HCT116 (cell line): ENCODE results near the gene FCRL6. TPM values are rescaled to one million over a fixed set of nuclear protein-coding genes. Genes with fewer than 3 reads are reported as not detected.
A peak's percentile ranks its signal among the peaks of the same experiment; 100 is the strongest.

Experiments used
- ATAC-seq: fragments of 200-7000 bp; cut with Tn5 transposase; 2 replicates; pipeline ENCODE4 v1.9.1; 2020; ENCODE audit warnings: mild to moderate bottlenecking, moderate library complexity
- BruUV-seq: library from RNA; stranded (reverse); fragments of 400-500 nt; replicated peaks from 2 replicates; lab custom pipeline; 2021; lab: Mats Ljungman, UMichigan
- CTCF ChIA-PET: fragments of 300-600 bp; sonication (Branson Sonifier 250); formaldehyde crosslinking; loops from one replicate; lab custom pipeline; 2021; ENCODE audit warnings: antibody characterized with exemption; lab: Charles Lee
- POLR2A ChIA-PET: fragments of 300-600, 350-600 bp; sonication (Branson Sonifier 250); formaldehyde crosslinking; loops from one replicate; lab custom pipeline; 2021; ENCODE audit warnings: antibody characterized with exemption; lab: Charles Lee
- RAD21 ChIA-PET, 2 experiments: fragments of 300-600 bp; sonication (Branson Sonifier 250); formaldehyde crosslinking; loops; one replicate each; lab custom pipeline; 2023; ENCODE audit warnings: low total read pairs in 2 of 2; ENCODE audit not compliant: uncharacterized antibody in 2 of 2, unreplicated experiment in 2 of 2, low non-redundant PET in 1 of 2; lab: Charles Lee
- DNase-seq: peaks from one replicate; pipeline ENCODE4 v3.0.0-alpha.2; 2010; ENCODE audit warnings: low read depth, low spot score
- H2AFZ ChIP-seq: fragments of 200-600 bp; shearing (Covaris generic), sonication (generic); 2 replicates; pipeline ENCODE4 v1.6.1; 2017; ENCODE audit warnings: low read depth, mixed run types, mixed read lengths, antibody characterized with exemption, low read length; ENCODE audit not compliant: poor library complexity, severe bottlenecking
- H3K27ac ChIP-seq: 2 replicates; pipeline ENCODE4 v1.5.1; 2012; ENCODE audit warnings: low read depth, low read length
- H3K27me3 ChIP-seq: fragments of 200-600 bp; sonication (generic); 2 replicates; pipeline ENCODE4 v1.6.1; 2016; ENCODE audit warnings: mixed run types, low read length, mixed read lengths; ENCODE audit not compliant: insufficient read depth
- H3K36me3 ChIP-seq, 2 experiments: fragments of 200-500 bp in 1 of 2; fragments of 200-600 bp in 1 of 2; sonication (Bioruptor generic) in 1 of 2; sonication (generic) in 1 of 2; 2 replicates each; pipeline versions ENCODE4 v1.5.1 to v1.6.1; 2014 to 2016; ENCODE audit warnings: low read length in 2 of 2, inconsistent platforms in 1 of 2, mixed read lengths in 1 of 2, mixed run types in 1 of 2; ENCODE audit not compliant: insufficient read depth in 2 of 2, control insufficient read depth in 1 of 2
- H3K4me1 ChIP-seq, 2 experiments: fragments of 200-600 bp in 1 of 2; sonication (generic) in 1 of 2; 2 replicates each; pipeline versions ENCODE4 v1.5.1 to v1.6.1; 2012 to 2017; ENCODE audit warnings: low read length in 2 of 2, inconsistent platforms in 1 of 2, mild to moderate bottlenecking in 1 of 2, mixed read lengths in 1 of 2, mixed run types in 1 of 2, moderate library complexity in 1 of 2; ENCODE audit not compliant: insufficient read depth in 2 of 2, control insufficient read depth in 1 of 2
- H3K4me2 ChIP-seq: fragments of 200-600 bp; sonication (generic); 2 replicates; pipeline ENCODE4 v1.6.1; 2017; ENCODE audit warnings: mixed run types, low read length, mixed read lengths
- H3K4me3 ChIP-seq, 2 experiments: fragments of 200-600 bp in 1 of 2; sonication (generic) in 1 of 2; replicated peaks in 1 of 2; 2 replicates each; pipeline ENCODE4 v1.5.1; 2011 to 2016; ENCODE audit warnings: low read length in 2 of 2, control low read depth in 1 of 2, low read depth in 1 of 2, mild to moderate bottlenecking in 1 of 2, mixed read lengths in 1 of 2, mixed run types in 1 of 2
- H3K79me2 ChIP-seq: fragments of 200-600 bp; sonication (generic); 2 replicates; pipeline ENCODE4 v1.6.1; 2017; ENCODE audit warnings: mild to moderate bottlenecking, mixed run types, low read length, moderate library complexity, mixed read lengths; ENCODE audit not compliant: insufficient read depth
- H3K9ac ChIP-seq: fragments of 200-600 bp; sonication (generic); 2 replicates; pipeline ENCODE4 v1.6.1; 2016; ENCODE audit warnings: low read length, mixed read lengths
- H3K9me2 ChIP-seq: fragments of 200-600 bp; sonication (generic), shearing (Covaris generic); 2 replicates; pipeline ENCODE4 v1.6.1; 2017; ENCODE audit warnings: mixed run types, mild to moderate bottlenecking, moderate library complexity; ENCODE audit not compliant: insufficient read depth
- H3K9me3 ChIP-seq, 2 experiments: fragments of 200-500 bp in 1 of 2; fragments of 200-600 bp in 1 of 2; sonication (Bioruptor generic) in 1 of 2; sonication (generic) in 1 of 2; 2 replicates each; pipeline ENCODE4 v1.6.1; 2014 to 2017; ENCODE audit warnings: low read length in 2 of 2, mixed read lengths in 2 of 2, inconsistent platforms in 1 of 2, low read depth in 1 of 2, mild to moderate bottlenecking in 1 of 2, mixed run types in 1 of 2, moderate library complexity in 1 of 2; ENCODE audit not compliant: control insufficient read depth in 1 of 2, insufficient read depth in 1 of 2
- H4K20me1 ChIP-seq: fragments of 200-600 bp; sonication (generic), shearing (Covaris generic); 2 replicates; pipeline ENCODE4 v1.6.1; 2017; ENCODE audit warnings: mixed run types, mild to moderate bottlenecking, moderate library complexity; ENCODE audit not compliant: insufficient read depth
- CBX3 ChIP-seq: IDR thresholded peaks from 2 replicates; pipeline ENCODE4 v1.6.1; 2012; ENCODE audit warnings: low read depth
- CEBPB ChIP-seq: IDR thresholded peaks from 2 replicates; pipeline ENCODE4 v1.6.1; 2012; ENCODE audit warnings: low read depth
- EGR1 ChIP-seq: IDR thresholded peaks from 2 replicates; pipeline ENCODE4 v1.6.1; 2012; ENCODE audit warnings: low read depth
- ELF1 ChIP-seq: IDR thresholded peaks from 2 replicates; pipeline ENCODE4 v1.6.1; 2012; ENCODE audit warnings: low read depth, borderline replicate concordance
- EZH2 ChIP-seq: fragments of 200-600 bp; sonication (generic); IDR thresholded peaks from 2 replicates; pipeline ENCODE4 v1.6.1; 2017; ENCODE audit warnings: antibody characterized with exemption, mixed run types
- EZH2phosphoT487 ChIP-seq: fragments of 200-600 bp; IDR thresholded peaks from 2 replicates; pipeline ENCODE4 v1.6.1; 2018; ENCODE audit warnings: antibody characterized with exemption, borderline replicate concordance
- JUND ChIP-seq: IDR thresholded peaks from 2 replicates; pipeline ENCODE4 v1.6.1; 2012
- POLR2A ChIP-seq: IDR thresholded peaks from 2 replicates; pipeline ENCODE4 v1.7.0; 2011; ENCODE audit warnings: borderline replicate concordance; ENCODE audit not compliant: insufficient read depth, insufficient read length; ENCODE audit errors: extremely low read depth
- POLR2AphosphoS5 ChIP-seq: IDR thresholded peaks from 2 replicates; pipeline ENCODE4 v1.6.1; 2011; ENCODE audit warnings: mild to moderate bottlenecking, low read depth, low read length, moderate library complexity
- RAD21 ChIP-seq: IDR thresholded peaks from 2 replicates; pipeline ENCODE4 v1.6.1; 2012; ENCODE audit warnings: low read depth, mild to moderate bottlenecking
- SIN3A ChIP-seq: IDR thresholded peaks from 2 replicates; pipeline ENCODE4 v1.6.1; 2012; ENCODE audit warnings: low read depth
- SP1 ChIP-seq: IDR thresholded peaks from 2 replicates; pipeline ENCODE4 v1.6.1; 2012; ENCODE audit warnings: low read depth
- SRF ChIP-seq: IDR thresholded peaks from 2 replicates; pipeline ENCODE4 v1.6.1; 2012; ENCODE audit warnings: low read depth
- TCF7L2 ChIP-seq: IDR thresholded peaks from 2 replicates; pipeline ENCODE4 v1.7.0; 2011; ENCODE audit warnings: borderline replicate concordance, inconsistent platforms; ENCODE audit not compliant: insufficient read depth, insufficient read length; ENCODE audit errors: extremely low read depth
- ZFX ChIP-seq: fragments of 450-650 bp; IDR thresholded peaks from 2 replicates; pipeline ENCODE4 v1.6.1; 2017
- intact Hi-C: fragments of 100-400 bp; cut with micrococcal nuclease; formaldehyde crosslinking; loops from 2 replicates; pipeline ENCODE4 v1.10.0; 2022
- total RNA-seq: library from RNA; stranded (reverse); gene quantifications from one replicate; pipeline ENCODE4 v1.2.1, GENCODE V29; 2021; ENCODE audit not compliant: unreplicated experiment
- TF ChIP-seq, protein P1 (sequence below), 3 experiments: fragments of 200-600 bp in 1 of 3; sonication (generic) in 1 of 3; IDR thresholded peaks in 2 of 3; conservative IDR thresholded peaks in 1 of 3; 2 replicates each; pipeline ENCODE4 v1.5.1; 2012 to 2017; ENCODE audit warnings: low read depth in 2 of 3, low read length in 2 of 3, antibody characterized with exemption in 1 of 3, borderline replicate concordance in 1 of 3, control low read depth in 1 of 3, mild to moderate bottlenecking in 1 of 3, mixed read lengths in 1 of 3, mixed run types in 1 of 3, moderate library complexity in 1 of 3; ENCODE audit not compliant: insufficient read depth in 1 of 3
- TF ChIP-seq, protein P2 (sequence below): IDR thresholded peaks from 2 replicates; pipeline ENCODE4 v1.6.1; 2012
- TF ChIP-seq, protein P3 (sequence below): IDR thresholded peaks from 2 replicates; pipeline ENCODE4 v1.6.1; 2012; ENCODE audit warnings: low read depth
- TF ChIP-seq, protein P4 (sequence below): IDR thresholded peaks from 2 replicates; pipeline ENCODE4 v1.6.1; 2012

The FCRL6 gene
- total RNA-seq, 1 experiment from 2014 or later: not detected

DNA sequence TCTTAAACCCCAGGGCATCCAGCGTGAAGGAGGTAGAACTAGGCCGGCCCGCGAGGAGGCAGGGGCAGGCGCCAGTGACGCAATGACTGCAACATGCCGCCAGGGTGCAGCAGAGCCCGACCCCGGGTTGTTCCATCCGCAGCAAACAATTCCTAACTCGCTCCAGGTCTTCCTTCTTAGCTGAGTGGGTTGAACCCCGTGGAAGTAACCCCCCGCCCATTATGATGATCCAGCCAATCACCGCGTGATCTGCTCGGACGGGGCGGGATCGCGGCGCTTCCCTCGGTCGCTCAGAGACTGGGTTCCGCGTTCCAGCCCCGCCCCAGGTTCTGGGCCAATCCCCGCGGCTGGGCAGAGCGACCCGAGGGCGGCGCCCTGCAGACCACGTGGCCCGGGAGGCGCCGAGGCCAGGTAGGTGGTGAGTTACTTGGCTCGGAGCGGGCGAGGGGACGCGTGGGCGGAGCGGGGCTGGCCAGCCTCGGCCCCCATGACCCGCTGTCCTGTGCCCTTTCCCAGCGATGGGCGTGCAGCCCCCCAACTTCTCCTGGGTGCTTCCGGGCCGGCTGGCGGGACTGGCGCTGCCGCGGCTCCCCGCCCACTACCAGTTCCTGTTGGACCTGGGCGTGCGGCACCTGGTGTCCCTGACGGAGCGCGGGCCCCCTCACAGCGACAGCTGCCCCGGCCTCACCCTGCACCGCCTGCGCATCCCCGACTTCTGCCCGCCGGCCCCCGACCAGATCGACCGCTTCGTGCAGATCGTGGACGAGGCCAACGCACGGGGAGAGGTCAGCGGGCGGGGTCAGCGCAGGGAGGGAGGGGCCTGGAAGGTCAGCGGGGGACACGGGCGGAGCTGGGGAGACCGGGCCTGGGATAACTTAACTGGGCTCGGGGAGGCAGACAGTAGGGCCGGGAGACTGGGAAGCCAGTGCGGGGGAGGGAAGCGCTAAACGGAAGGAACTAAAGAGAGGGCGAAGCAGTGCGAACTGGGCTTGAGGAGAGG is 21.3 kb upstream of the FCRL6 start, which contains the start of gene DUSP23:
Gene DUSP23, plus strand, starts transcription at position 380 of the 1,000 bp plus-strand sequence. Its CDS starts 139 bp downstream, at position 519.
- Histone ChIP-seq H3K79me2 (no peaks in the 10 kb centered on the region), H4K20me1 (no peaks in the 10 kb centered on the region), H3K4me1 (peaks cover 3 to 21% of the 10 kb centered on the region in 2 experiments; a peak in 2 of 4 replicates), H3K9me2 (no peaks in the 10 kb centered on the region), H3K4me3 (peak within 1 kb of the TSS; percentile 55 to 60), H3K27ac (peak within 1 kb of the TSS; percentile 65), H3K36me3 (no peaks in the 10 kb centered on the region), H3K27me3 (no peaks in the 10 kb centered on the region), H2AFZ (peak within 1 kb of the TSS; percentile 99), H3K9me3 (no peaks in the 10 kb centered on the region), H3K4me2 (peak within 1 kb of the TSS; percentile 74), H3K9ac (peak within 1 kb of the TSS; percentile 51)
- ChIA-PET RAD21 (interaction anchor here (0.5 to 1.8 kb wide), 4 partner anchors 110 to 112 kb away, joined by 3 to 15 read pairs (median 4); no protein-coding TSS in a partner anchor), POLR2A (interaction anchor here (0.8 to 1.0 kb wide), 2 partner anchors 110 to 112 kb away, joined by 3 to 9 read pairs; no protein-coding TSS in a partner anchor), CTCF (interaction anchor here (0.6 to 3.2 kb wide), 16 partner anchors 8 to 595 kb away, joined by 3 to 44 read pairs (median 4); no protein-coding TSS in a partner anchor)
- DNase-seq: peak; percentile 96
- BruUV-seq: no TSS peak
- intact Hi-C loops: loop anchor here (1.0 to 2.0 kb wide), 3 partner anchors 110 to 251 kb away; no protein-coding TSS in a partner anchor
- peak; percentile 97 for ATAC-seq
- TF ChIP-seq CBX3 (peak; percentile 78), TCF7L2 (no peak), SRF (no peak), SIN3A (peak; percentile 77; the same call in 1 of the 2 replicates), POLR2AphosphoS5 (peak; percentile 68), POLR2A (no peak), EZH2 (no peak), EGR1 (peak; percentile 94), RAD21 (peak; percentile 93), EZH2phosphoT487 (no peak), CEBPB (peak; percentile 79), SP1 (peak; percentile 88), JUND (no peak), ELF1 (peak; percentile 86), ZFX (no peak)
- TF ChIP-seq, protein P1, sequence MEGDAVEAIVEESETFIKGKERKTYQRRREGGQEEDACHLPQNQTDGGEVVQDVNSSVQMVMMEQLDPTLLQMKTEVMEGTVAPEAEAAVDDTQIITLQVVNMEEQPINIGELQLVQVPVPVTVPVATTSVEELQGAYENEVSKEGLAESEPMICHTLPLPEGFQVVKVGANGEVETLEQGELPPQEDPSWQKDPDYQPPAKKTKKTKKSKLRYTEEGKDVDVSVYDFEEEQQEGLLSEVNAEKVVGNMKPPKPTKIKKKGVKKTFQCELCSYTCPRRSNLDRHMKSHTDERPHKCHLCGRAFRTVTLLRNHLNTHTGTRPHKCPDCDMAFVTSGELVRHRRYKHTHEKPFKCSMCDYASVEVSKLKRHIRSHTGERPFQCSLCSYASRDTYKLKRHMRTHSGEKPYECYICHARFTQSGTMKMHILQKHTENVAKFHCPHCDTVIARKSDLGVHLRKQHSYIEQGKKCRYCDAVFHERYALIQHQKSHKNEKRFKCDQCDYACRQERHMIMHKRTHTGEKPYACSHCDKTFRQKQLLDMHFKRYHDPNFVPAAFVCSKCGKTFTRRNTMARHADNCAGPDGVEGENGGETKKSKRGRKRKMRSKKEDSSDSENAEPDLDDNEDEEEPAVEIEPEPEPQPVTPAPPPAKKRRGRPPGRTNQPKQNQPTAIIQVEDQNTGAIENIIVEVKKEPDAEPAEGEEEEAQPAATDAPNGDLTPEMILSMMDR (IDR thresholded peaks at IDR 0.05 in 2 of 3, conservative IDR thresholded peaks at IDR 0.05 in 1 of 3; ENCODE audit: borderline replicate concordance in 1 of 3, insufficient read depth in 1 of 3, low read depth in 2 of 3, low read length in 2 of 3): peak; percentile 89 to 97 (median 90)
- TF ChIP-seq, protein P2, sequence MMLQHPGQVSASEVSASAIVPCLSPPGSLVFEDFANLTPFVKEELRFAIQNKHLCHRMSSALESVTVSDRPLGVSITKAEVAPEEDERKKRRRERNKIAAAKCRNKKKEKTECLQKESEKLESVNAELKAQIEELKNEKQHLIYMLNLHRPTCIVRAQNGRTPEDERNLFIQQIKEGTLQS: no peak; the same call in 1 of the 2 replicates
- TF ChIP-seq, protein P3, sequence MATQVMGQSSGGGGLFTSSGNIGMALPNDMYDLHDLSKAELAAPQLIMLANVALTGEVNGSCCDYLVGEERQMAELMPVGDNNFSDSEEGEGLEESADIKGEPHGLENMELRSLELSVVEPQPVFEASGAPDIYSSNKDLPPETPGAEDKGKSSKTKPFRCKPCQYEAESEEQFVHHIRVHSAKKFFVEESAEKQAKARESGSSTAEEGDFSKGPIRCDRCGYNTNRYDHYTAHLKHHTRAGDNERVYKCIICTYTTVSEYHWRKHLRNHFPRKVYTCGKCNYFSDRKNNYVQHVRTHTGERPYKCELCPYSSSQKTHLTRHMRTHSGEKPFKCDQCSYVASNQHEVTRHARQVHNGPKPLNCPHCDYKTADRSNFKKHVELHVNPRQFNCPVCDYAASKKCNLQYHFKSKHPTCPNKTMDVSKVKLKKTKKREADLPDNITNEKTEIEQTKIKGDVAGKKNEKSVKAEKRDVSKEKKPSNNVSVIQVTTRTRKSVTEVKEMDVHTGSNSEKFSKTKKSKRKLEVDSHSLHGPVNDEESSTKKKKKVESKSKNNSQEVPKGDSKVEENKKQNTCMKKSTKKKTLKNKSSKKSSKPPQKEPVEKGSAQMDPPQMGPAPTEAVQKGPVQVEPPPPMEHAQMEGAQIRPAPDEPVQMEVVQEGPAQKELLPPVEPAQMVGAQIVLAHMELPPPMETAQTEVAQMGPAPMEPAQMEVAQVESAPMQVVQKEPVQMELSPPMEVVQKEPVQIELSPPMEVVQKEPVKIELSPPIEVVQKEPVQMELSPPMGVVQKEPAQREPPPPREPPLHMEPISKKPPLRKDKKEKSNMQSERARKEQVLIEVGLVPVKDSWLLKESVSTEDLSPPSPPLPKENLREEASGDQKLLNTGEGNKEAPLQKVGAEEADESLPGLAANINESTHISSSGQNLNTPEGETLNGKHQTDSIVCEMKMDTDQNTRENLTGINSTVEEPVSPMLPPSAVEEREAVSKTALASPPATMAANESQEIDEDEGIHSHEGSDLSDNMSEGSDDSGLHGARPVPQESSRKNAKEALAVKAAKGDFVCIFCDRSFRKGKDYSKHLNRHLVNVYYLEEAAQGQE: no peak
- TF ChIP-seq, protein P4, sequence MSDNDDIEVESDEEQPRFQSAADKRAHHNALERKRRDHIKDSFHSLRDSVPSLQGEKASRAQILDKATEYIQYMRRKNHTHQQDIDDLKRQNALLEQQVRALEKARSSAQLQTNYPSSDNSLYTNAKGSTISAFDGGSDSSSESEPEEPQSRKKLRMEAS: peak; percentile 99
